NCI-H1417 (cell line): Measurements from ENCODE around the gene AIPL1.
"Not testable (repeated sequence)": the region's sequence is repeated elsewhere in the genome, so short reads cannot be mapped to it uniquely, and the experiment has no call there.

Experiments used
- DNase-seq, 3 experiments: peaks; one replicate each; lab custom pipeline; 2025; lab: John Stamatoyannopoulos, UW

The AIPL1 gene

GRCh38 chr17:6435051-6435450 lies at the start of gene AIPL1:
Gene AIPL1 (minus strand): TSS chr17:6435121. CDS start chr17:6435104, 17 bp downstream.
- no peak for DNase-seq

GRCh38 chr17:6483507-6483906 lies 48.6 kb upstream of the AIPL1 start:
- DNase-seq = no peak

- DNase-seq = not testable (repeated sequence)
These were observed 47.9 kb upstream of the AIPL1 start for GRCh38 chr17:6482796-6483195.

- DNase-seq = no peak
These were observed 47.2 kb upstream of the AIPL1 start for GRCh38 chr17:6482105-6482455.

GRCh38 chr17:6480303-6480675 lies 45.4 kb upstream of the AIPL1 start:
- peak in 1 of 3 experiments; percentile 29 for DNase-seq

- DNase-seq = peak in 2 of 3 experiments; percentile 64 to 87
These were observed 44.8 kb upstream of the AIPL1 start for GRCh38 chr17:6479622-6480302.

GRCh38 chr17:6478486-6478885 lies 43.6 kb upstream of the AIPL1 start:
- no peak for DNase-seq

- no peak for DNase-seq
These were observed 43.0 kb upstream of the AIPL1 start for GRCh38 chr17:6477831-6478383.

- DNase-seq = peak in 1 of 3 experiments; percentile 2
These were observed 41.9 kb upstream of the AIPL1 start for GRCh38 chr17:6476810-6477179.

GRCh38 chr17:6476076-6476809 lies 41.3 kb upstream of the AIPL1 start:
- no peak for DNase-seq

- peak in 1 of 3 experiments; percentile 1 for DNase-seq
These were observed 40.5 kb upstream of the AIPL1 start for GRCh38 chr17:6475411-6475810.

GRCh38 chr17:6474906-6475305 lies 40.0 kb upstream of the AIPL1 start:
- DNase-seq = no peak

GRCh38 chr17:6474376-6474775 lies 39.5 kb upstream of the AIPL1 start:
- no peak for DNase-seq

- DNase-seq = peak; percentile 18 to 51 (median 39)
These were observed 38.3 kb upstream of the AIPL1 start for GRCh38 chr17:6473128-6473767.

- DNase-seq = no peak
These were observed 37.6 kb upstream of the AIPL1 start for GRCh38 chr17:6472517-6472916.

- no peak for DNase-seq
These were observed 36.9 kb upstream of the AIPL1 start for GRCh38 chr17:6471531-6472465.

- DNase-seq = no peak
These were observed 36.0 kb upstream of the AIPL1 start for GRCh38 chr17:6470751-6471521.

GRCh38 chr17:6470146-6470718 lies 35.3 kb upstream of the AIPL1 start:
- no peak for DNase-seq

GRCh38 chr17:6468051-6468790 lies 33.3 kb upstream of the AIPL1 start:
- DNase-seq = no peak

- DNase-seq = no peak
These were observed 32.6 kb upstream of the AIPL1 start for GRCh38 chr17:6467567-6467966.
